SK-N-SH treated with all-trans-retinoic acid at 6 μM for 48 hours (cell line): ENCODE results near the gene FLOT1.
"Not testable (repeated sequence)": the region's sequence is repeated elsewhere in the genome, so short reads cannot be mapped to it uniquely, and the experiment has no call there.

Experiments used
- ATAC-seq: fragments of 200-7000 bp; cut with Tn5 transposase; 3 replicates; pipeline ENCODE4 v1.9.1; 2020; ENCODE audit warnings: mild to moderate bottlenecking, moderate library complexity
- BACH2 ChIP-seq: fragments of 250-450 bp; sonication (Bioruptor Pico); IDR thresholded peaks from 2 replicates; pipeline ENCODE4 v1.9.0; 2021; ENCODE audit warnings: mild to moderate bottlenecking, borderline replicate concordance
- CSDC2 ChIP-seq: fragments of 250-450 bp; sonication (Bioruptor Pico); IDR thresholded peaks from 2 replicates; pipeline ENCODE4 v1.5.0; 2020; ENCODE audit warnings: mild to moderate bottlenecking, moderate library complexity
- ESRRG ChIP-seq: fragments of 250-450 bp; sonication (Bioruptor Pico); IDR thresholded peaks from 2 replicates; pipeline ENCODE4 v1.6.1; 2021; ENCODE audit warnings: mild to moderate bottlenecking
- GLIS3 ChIP-seq: fragments of 250-450 bp; sonication (Bioruptor Pico); IDR thresholded peaks from 2 replicates; pipeline ENCODE4 v1.5.0; 2020; ENCODE audit warnings: mild to moderate bottlenecking, moderate library complexity
- OSR1 ChIP-seq: fragments of 250-450 bp; sonication (Bioruptor Pico); IDR thresholded peaks from 2 replicates; pipeline ENCODE4 v1.8.0; 2022; ENCODE audit warnings: moderate library complexity, mild to moderate bottlenecking, inconsistent platforms
- PPARA ChIP-seq: fragments of 250-450 bp; sonication (Bioruptor Pico); IDR thresholded peaks from 2 replicates; pipeline ENCODE4 v1.5.0; 2020; ENCODE audit warnings: mild to moderate bottlenecking, borderline replicate concordance
- SNAI2 ChIP-seq: fragments of 250-450 bp; sonication (Bioruptor Pico); IDR thresholded peaks from 2 replicates; pipeline ENCODE4 v1.5.0; 2020; ENCODE audit warnings: mild to moderate bottlenecking, moderate library complexity
- TCF4 ChIP-seq: fragments of 250-450 bp; sonication (Bioruptor Pico); IDR thresholded peaks from 2 replicates; pipeline ENCODE4 v1.8.0; 2021; ENCODE audit warnings: mild to moderate bottlenecking, moderate library complexity, borderline replicate concordance
- ZFP3 ChIP-seq: fragments of 250-450 bp; sonication (Bioruptor Pico); IDR thresholded peaks from 2 replicates; pipeline ENCODE4 v1.5.0; 2020; ENCODE audit warnings: mild to moderate bottlenecking, moderate library complexity
- ZFP30 ChIP-seq: fragments of 450-650 bp; formaldehyde crosslinking; IDR thresholded peaks from 2 replicates; pipeline ENCODE4 v1.5.0; 2022; ENCODE audit warnings: mild to moderate bottlenecking, moderate library complexity
- TF ChIP-seq, protein P1 (sequence below): fragments of 250-450 bp; sonication (Bioruptor Pico); IDR thresholded peaks from 2 replicates; pipeline ENCODE4 v1.8.0; 2020; ENCODE audit warnings: mild to moderate bottlenecking, moderate library complexity, borderline replicate concordance
- TF ChIP-seq, protein P2 (sequence below): fragments of 250-450 bp; sonication (Bioruptor Pico); IDR thresholded peaks from 2 replicates; pipeline ENCODE4 v1.5.1; 2021; ENCODE audit warnings: mild to moderate bottlenecking, moderate library complexity
- TF ChIP-seq, protein P3 (sequence below): fragments of 250-450 bp; sonication (Bioruptor Pico); IDR thresholded peaks from 2 replicates; pipeline ENCODE4 v1.5.1; 2020; ENCODE audit warnings: low read depth, mild to moderate bottlenecking, moderate library complexity
- TF ChIP-seq, protein P4 (sequence below): fragments of 250-450 bp; sonication (Bioruptor Pico); IDR thresholded peaks from 2 replicates; pipeline ENCODE4 v1.8.0; 2021; ENCODE audit warnings: low read depth, mild to moderate bottlenecking, moderate library complexity, borderline replicate concordance

The FLOT1 gene

DNA sequence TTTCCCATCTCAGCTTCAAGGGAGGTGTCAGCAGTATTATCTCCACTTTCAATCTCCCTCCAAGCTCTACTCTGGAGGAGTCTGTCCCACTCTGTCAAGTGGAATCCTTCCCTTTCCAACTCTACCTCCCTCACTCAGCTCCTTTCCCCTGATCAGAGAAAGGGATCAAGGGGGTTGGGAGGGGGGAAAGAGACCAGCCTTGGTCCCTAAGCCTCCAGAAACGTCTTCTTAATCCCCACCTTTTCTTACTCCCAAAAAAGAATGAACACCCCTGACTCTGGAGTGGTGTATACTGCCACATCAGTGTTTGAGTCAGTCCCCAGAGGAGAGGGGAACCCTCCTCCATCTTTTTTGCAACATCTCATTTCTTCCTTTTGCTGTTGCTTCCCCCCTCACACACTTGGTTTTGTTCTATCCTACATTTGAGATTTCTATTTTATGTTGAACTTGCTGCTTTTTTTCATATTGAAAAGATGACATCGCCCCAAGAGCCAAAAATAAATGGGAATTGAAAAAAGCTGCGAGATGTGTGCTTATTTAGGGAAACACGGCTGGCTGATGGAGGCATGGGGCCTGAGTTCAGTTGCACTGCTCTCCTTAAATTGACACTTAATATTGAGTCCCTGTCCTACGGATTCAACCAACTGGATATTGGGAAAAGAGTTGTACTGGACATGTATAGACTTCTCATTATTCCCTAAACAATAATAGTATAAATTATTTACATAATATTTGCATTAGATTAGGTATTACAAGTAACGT lies 17.4 kb downstream of the FLOT1 start:
- ATAC-seq, result no peak
- TF ChIP-seq SNAI2 (no peak), BACH2 (no peak), GLIS3 (CRISPR knock-in tag) (0 out of 2 replicates have a peak, but pooled peaks have one; percentile 53)
- TF ChIP-seq, protein P1, sequence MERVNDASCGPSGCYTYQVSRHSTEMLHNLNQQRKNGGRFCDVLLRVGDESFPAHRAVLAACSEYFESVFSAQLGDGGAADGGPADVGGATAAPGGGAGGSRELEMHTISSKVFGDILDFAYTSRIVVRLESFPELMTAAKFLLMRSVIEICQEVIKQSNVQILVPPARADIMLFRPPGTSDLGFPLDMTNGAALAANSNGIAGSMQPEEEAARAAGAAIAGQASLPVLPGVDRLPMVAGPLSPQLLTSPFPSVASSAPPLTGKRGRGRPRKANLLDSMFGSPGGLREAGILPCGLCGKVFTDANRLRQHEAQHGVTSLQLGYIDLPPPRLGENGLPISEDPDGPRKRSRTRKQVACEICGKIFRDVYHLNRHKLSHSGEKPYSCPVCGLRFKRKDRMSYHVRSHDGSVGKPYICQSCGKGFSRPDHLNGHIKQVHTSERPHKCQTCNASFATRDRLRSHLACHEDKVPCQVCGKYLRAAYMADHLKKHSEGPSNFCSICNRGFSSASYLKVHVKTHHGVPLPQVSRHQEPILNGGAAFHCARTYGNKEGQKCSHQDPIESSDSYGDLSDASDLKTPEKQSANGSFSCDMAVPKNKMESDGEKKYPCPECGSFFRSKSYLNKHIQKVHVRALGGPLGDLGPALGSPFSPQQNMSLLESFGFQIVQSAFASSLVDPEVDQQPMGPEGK (CRISPR knock-in tag), result peak; percentile 74

DNA sequence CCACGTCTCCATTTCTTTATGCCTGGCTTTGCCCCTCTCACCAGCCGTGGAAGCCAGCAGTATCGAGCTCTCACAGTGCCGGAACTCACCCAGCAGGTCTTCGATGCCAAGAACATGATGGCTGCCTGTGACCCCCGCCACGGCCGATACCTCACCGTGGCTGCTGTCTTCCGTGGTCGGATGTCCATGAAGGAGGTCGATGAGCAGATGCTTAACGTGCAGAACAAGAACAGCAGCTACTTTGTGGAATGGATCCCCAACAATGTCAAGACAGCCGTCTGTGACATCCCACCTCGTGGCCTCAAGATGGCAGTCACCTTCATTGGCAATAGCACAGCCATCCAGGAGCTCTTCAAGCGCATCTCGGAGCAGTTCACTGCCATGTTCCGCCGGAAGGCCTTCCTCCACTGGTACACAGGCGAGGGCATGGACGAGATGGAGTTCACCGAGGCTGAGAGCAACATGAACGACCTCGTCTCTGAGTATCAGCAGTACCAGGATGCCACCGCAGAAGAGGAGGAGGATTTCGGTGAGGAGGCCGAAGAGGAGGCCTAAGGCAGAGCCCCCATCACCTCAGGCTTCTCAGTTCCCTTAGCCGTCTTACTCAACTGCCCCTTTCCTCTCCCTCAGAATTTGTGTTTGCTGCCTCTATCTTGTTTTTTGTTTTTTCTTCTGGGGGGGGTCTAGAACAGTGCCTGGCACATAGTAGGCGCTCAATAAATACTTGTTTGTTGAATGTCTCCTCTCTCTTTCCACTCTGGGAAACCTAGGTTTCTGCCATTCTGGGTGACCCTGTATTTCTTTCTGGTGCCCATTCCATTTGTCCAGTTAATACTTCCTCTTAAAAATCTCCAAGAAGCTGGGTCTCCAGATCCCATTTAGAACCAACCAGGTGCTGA lies 18.4 kb downstream of the FLOT1 start:
- not testable (repeated sequence) for ATAC-seq

DNA sequence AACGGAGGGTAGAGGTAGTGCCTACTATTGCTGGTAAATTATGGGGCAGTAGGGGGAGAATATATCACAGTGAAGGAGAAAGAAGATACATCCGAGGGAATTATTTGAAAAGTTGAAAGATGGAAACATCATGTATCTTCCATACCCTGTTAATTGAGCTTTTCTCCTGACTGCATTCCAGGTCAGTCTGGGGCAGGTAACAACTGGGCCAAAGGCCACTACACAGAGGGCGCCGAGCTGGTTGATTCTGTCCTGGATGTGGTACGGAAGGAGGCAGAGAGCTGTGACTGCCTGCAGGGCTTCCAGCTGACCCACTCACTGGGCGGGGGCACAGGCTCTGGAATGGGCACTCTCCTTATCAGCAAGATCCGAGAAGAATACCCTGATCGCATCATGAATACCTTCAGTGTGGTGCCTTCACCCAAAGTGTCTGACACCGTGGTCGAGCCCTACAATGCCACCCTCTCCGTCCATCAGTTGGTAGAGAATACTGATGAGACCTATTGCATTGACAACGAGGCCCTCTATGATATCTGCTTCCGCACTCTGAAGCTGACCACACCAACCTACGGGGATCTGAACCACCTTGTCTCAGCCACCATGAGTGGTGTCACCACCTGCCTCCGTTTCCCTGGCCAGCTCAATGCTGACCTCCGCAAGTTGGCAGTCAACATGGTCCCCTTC lies 19.2 kb downstream of the FLOT1 start:
- ATAC-seq, result not testable (repeated sequence)

DNA sequence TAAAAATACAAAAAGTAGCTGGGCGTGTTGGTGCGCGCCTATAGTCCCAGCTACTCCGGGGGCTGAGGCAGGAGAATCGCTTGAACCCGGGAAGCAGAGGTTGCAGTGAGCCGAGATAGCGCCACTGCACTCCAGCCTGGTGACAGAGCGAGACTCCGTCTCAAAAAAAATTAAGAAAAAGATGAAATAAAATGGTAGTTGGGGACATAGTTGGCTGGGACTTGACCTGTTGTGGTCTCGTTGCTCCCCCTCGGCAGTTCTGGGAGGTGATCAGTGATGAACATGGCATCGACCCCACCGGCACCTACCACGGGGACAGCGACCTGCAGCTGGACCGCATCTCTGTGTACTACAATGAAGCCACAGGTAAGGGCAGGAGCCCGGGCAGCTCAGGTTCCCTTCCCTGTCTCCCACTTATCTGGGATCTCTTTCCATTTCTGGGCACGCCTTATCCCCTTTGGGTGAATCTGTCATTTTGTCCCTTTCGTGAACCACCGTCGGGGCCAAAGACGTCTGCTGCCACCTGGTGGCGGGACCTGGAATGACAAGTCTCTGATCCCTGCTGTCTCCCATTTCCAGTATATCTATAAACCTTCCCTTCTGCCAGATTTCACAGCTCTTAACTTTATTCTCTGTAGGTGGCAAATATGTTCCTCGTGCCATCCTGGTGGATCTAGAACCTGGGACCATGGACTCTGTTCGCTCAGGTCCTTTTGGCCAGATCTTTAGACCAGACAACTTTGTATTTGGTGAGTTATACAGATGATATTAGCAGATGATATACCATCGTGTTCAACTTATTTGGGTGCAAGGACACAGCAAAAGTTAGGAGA lies 20.0 kb downstream of the FLOT1 start:
- TF ChIP-seq, protein P2, sequence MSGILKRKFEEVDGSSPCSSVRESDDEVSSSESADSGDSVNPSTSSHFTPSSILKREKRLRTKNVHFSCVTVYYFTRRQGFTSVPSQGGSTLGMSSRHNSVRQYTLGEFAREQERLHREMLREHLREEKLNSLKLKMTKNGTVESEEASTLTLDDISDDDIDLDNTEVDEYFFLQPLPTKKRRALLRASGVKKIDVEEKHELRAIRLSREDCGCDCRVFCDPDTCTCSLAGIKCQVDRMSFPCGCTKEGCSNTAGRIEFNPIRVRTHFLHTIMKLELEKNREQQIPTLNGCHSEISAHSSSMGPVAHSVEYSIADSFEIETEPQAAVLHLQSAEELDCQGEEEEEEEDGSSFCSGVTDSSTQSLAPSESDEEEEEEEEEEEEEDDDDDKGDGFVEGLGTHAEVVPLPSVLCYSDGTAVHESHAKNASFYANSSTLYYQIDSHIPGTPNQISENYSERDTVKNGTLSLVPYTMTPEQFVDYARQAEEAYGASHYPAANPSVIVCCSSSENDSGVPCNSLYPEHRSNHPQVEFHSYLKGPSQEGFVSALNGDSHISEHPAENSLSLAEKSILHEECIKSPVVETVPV (CRISPR knock-in tag), result no peak; the same call in 1 of the 2 replicates
- TF ChIP-seq ZFP3 (no peak), CSDC2 (CRISPR knock-in tag) (no peak), ESRRG (CRISPR knock-in tag) (no peak), ZFP30 (CRISPR knock-in tag) (no peak), PPARA (CRISPR knock-in tag) (no peak), TCF4 (no peak), SNAI2 (no peak), OSR1 (CRISPR knock-in tag) (no peak), GLIS3 (CRISPR knock-in tag) (no peak)
- TF ChIP-seq, protein P1 (CRISPR knock-in tag), result no peak
- TF ChIP-seq, protein P3, sequence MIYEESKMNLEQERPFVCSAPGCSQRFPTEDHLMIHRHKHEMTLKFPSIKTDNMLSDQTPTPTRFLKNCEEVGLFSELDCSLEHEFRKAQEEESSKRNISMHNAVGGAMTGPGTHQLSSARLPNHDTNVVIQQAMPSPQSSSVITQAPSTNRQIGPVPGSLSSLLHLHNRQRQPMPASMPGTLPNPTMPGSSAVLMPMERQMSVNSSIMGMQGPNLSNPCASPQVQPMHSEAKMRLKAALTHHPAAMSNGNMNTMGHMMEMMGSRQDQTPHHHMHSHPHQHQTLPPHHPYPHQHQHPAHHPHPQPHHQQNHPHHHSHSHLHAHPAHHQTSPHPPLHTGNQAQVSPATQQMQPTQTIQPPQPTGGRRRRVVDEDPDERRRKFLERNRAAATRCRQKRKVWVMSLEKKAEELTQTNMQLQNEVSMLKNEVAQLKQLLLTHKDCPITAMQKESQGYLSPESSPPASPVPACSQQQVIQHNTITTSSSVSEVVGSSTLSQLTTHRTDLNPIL (CRISPR knock-in tag), result no peak
- TF ChIP-seq, protein P4, sequence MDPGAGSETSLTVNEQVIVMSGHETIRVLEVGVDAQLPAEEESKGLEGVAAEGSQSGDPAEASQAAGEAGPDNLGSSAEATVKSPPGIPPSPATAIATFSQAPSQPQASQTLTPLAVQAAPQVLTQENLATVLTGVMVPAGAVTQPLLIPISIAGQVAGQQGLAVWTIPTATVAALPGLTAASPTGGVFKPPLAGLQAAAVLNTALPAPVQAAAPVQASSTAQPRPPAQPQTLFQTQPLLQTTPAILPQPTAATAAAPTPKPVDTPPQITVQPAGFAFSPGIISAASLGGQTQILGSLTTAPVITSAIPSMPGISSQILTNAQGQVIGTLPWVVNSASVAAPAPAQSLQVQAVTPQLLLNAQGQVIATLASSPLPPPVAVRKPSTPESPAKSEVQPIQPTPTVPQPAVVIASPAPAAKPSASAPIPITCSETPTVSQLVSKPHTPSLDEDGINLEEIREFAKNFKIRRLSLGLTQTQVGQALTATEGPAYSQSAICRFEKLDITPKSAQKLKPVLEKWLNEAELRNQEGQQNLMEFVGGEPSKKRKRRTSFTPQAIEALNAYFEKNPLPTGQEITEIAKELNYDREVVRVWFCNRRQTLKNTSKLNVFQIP (CRISPR knock-in tag), result no peak
- peak; percentile 0; the same call in 1 of the 3 replicates for ATAC-seq

DNA sequence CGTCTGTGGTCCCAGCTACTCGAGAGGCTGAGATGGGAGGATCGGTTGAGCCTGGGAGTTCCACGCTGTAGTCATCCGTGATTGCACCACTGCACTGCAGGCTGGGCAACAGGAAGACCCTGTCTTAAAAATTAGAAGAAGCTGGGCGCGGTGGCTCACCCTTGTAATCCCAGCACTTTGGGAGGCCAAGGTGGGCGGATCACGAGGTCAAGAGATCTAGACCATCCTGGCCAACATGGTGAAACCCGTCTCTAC lies 20.5 kb downstream of the FLOT1 start:
- not testable (repeated sequence) for ATAC-seq
